Subcutaneous adipose tissue (tissue), 4 donors: Measurements from ENCODE around the gene FOXP1. TPM values are rescaled to one million over a fixed set of nuclear protein-coding genes. Genes with fewer than 3 reads are reported as not detected.

Source experiments
- total RNA-seq, 4 donors: library from RNA; depleted of rRNA; stranded (reverse); fragments of >200 nt; gene quantifications; one replicate each; pipeline ENCODE4 v1.1.0, GENCODE V29; 2016
- TF ChIP-seq, protein P1 (sequence below): fragments of 450-650 bp; IDR thresholded peaks from one replicate; pipeline ENCODE4 v1.5.1; 2016; ENCODE audit warnings: low read depth, mild to moderate bottlenecking, control low read depth, antibody characterized with exemption, moderate library complexity

The FOXP1 gene
- total RNA-seq, 4 donors from 2014 or later, result 70.5 to 96.7 (median 88.0) TPM

GRCh38 chr3:71318458-71318827, 265.1 kb downstream of the FOXP1 start:
- TF ChIP-seq, protein P1, sequence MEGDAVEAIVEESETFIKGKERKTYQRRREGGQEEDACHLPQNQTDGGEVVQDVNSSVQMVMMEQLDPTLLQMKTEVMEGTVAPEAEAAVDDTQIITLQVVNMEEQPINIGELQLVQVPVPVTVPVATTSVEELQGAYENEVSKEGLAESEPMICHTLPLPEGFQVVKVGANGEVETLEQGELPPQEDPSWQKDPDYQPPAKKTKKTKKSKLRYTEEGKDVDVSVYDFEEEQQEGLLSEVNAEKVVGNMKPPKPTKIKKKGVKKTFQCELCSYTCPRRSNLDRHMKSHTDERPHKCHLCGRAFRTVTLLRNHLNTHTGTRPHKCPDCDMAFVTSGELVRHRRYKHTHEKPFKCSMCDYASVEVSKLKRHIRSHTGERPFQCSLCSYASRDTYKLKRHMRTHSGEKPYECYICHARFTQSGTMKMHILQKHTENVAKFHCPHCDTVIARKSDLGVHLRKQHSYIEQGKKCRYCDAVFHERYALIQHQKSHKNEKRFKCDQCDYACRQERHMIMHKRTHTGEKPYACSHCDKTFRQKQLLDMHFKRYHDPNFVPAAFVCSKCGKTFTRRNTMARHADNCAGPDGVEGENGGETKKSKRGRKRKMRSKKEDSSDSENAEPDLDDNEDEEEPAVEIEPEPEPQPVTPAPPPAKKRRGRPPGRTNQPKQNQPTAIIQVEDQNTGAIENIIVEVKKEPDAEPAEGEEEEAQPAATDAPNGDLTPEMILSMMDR, result no peak

DNA sequence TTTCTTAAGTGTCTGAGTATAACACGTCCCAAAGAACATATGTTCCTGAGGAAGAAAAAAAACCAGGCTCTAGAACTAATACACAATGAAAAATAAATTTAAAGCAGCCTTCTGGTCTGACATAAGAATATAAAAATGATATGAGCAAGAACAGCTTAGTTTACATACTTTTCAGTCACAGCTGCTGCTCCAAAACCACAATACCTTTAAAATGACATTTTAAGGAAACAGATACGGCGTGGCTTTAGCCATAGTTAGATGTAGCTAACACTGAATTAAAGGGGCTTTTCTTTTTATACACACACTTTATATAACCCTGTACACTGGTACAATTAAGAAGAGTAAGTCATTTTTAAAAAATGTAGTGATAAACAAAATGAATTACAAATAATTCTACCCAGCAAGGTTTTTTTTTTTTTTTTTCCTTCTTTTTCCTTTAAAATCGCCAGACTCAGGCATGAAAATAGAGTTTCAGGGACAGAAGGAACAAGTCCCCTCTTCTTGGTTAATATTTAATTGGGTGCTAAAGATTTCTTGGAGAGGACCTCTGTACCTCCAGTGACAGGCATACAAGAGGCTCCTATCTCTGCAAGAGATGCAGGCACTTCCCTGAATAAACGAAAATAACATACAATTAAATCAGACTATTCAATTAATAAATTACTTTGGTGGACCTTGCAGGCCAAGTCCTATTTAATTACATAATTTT, 265.6 kb downstream of the FOXP1 start:
- TF ChIP-seq, protein P1, result no peak

- TF ChIP-seq, protein P1, result no peak
Measured at GRCh38 chr3:71317140-71317539, 266.4 kb downstream of the FOXP1 start.

DNA sequence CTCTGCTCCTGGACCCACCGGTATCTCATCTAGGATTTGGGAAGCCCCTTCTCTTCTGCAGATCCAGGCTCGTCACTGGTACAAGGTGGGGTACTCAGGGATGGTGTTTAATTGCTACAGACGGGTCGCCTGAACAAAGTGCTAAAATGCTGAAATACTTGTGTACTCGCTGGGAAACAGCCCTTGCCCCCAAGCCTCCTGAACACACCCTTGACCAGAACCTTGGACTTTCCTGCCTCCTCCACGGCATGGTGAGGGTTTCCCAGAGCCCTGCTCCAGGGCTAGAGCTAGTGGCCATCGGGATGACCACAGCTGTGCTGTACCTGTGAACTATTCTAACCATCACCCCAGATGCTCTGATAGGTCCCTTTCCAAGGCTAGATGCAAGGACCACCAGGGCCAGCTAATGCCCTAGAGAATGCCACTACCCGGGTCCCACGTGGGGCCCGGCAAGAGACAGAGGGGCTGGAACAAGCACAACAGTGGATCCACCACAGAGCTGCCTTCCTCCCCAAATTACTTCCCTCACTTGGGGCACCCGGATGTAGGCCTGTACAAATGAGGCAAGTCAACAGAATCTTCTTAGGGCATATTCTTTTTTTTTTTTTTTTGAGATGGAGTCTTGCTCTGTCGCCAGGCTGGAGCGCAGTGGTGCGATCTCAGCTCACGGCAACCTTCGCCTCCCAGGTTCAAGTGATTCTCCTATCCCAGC, 267.3 kb downstream of the FOXP1 start:
- TF ChIP-seq, protein P1, result no peak

DNA sequence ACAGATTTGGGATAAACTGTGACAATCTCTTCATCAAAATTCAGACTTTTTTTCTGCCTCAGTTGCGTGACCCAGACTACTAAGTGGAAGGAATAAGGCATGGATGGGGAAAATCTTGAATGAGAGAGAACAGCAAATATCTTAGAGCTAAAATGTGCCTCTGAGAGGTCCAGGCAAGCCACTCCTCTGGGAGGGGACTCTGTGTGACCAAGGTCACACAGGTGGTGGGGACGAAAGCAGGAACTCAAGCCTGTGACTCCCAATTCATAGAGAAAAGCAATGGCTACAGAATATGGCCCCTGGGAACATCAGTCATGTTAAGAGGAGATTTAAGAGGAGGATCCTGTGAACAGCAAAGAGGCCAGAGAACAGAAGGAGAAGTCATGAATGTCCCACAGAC, 268.1 kb downstream of the FOXP1 start:
- TF ChIP-seq, protein P1, result no peak

- TF ChIP-seq, protein P1, result no peak
Measured at GRCh38 chr3:71313844-71314243, 269.7 kb downstream of the FOXP1 start.

GRCh38 chr3:71312461-71312860, 271.1 kb downstream of the FOXP1 start:
- TF ChIP-seq, protein P1, result no peak
